NCI-H2107 treated with DMSO at 0.1 percent for 48 hours (cell line): ENCODE measurements around the gene ZNF343.

ENCODE experiments used
- DNase-seq: peaks from one replicate; lab custom pipeline; 2025; ENCODE audit not compliant: unreplicated experiment; lab: John Stamatoyannopoulos, UW

Gene ZNF343

GRCh38 chr20:2475850-2476741 is 32.6 kb downstream of the ZNF343 start:
- DNase-seq: no peak

GRCh38 chr20:2473516-2473915 is 35.2 kb downstream of the ZNF343 start:
- DNase-seq: no peak

DNA sequence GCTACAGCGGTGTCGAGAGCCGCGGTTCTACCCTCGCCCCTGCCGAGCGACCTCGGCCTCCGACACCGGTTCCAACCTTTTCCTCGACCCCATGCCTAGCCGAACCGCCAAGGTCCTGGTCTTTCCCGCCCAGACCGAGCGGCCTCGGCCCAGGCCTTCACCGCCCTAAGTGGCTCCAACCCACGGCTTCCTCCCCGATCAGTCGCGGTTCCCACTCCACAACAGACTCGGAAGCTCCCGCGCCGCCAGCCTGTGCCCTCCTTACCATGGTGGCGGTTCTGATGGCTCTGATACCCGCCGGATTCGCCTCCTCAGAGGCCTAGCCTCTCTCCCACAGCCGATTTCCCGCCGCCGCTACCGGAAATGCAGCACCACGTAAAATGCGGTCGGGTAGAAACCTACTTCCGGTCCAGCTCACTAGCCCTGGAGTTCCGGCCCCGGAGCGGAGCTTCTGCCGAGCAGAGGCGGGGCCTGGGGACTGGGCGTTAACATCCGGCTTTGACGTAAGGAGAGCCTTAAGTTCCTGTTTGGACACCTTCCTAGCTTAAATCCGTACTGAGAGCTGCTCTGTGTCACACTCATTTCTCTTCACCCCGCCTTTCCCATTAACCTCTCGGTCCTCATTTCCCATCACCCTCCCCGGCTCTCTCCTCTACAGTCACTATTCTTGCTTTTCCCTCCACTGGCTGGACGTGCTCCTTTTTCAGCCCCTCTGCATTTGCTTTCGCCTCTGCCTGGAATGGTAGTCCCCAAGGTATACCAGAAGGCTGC is 38.1 kb downstream of the ZNF343 start, which contains the start of gene SNRPB:
Gene SNRPB, minus strand, starts transcription at position 367 of the 771 bp plus-strand sequence. Its CDS starts 99 bp downstream, at position 268.
- peak; percentile 86 for DNase-seq

DNA sequence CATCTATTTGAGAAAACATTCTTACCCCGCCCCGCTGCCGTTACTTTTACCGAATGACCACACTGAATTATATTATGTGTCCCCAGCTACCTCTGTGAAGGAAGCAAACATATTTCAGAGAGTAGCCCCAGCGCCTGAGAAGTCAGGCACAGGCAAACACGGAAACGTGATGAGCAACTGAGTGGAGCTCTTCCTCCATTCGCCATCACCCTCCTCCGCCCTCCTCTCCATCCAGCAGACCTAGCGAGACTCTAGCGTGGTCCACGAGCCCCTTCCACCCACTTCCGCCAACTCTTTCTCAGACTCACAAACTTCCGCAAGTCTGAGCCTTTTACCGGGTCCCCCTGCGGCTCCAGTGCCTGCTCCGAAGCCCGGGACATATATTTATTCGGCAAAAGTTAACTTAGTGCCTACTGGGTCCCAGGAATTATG is 38.7 kb downstream of the ZNF343 start:
- peak; percentile 9 for DNase-seq

DNA sequence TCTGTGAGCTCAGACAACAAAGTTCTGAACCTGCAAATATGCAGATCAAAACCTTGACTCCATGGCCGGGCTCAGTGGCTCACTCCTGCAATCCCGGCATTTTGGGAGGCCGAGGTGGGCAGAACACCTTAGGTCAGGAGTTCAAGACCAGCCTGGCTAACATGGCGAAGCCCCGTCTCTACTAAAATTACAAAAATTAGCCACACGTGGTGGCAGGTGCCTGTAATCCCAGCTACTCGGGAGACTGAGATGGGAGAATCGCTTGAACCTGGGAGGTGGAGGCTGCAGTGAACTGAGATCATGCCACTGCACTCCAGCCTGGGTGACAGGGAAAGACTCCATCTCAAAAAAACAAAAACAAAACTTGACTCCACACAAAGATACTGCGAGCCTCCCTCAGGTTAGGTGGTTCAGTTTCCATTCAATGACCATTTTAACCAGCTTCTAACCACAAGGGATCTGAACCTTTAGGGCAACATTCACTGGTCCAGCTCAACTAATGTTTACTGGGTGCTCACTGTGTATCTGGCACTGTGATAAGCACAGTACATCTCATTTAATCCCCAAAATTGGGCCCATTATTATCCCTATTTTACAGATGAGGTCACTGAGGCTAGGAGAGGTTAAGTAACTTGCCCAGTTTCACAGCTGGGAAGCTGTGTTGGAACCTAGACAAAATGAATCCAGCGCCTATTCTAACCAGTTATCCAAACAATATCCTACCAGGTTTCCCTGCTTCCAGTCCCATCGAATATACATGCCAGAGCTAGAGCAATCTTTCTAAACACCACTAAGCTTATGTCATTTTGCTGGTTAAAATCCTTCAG is 39.9 kb downstream of the ZNF343 start:
- DNase-seq: no peak

GRCh38 chr20:2467412-2467811 is 41.3 kb downstream of the ZNF343 start:
- DNase-seq: no peak

DNA sequence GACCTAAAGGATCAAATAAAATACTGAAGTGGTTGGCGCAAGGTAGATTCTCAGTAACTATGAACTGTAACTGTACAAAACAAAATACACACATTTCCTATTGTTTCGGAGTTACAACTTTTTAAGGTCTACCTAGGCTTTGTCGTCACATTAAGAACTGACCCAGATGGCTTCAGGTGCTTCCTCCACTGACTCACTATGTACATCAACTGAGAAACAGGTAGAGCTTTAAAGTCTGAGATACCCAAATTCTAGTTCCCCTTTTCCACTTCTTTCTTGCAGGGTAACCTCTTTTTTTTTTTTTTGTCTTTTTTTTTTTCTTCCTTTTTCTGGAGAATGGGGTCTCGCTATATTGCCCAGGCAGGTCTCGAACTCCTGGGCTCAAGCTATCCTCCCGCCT is 43.6 kb downstream of the ZNF343 start:
- DNase-seq: no peak

GRCh38 chr20:2463616-2464365 is 44.9 kb downstream of the ZNF343 start:
- DNase-seq: no peak

GRCh38 chr20:2462484-2462883 is 46.2 kb downstream of the ZNF343 start:
- no peak for DNase-seq

DNA sequence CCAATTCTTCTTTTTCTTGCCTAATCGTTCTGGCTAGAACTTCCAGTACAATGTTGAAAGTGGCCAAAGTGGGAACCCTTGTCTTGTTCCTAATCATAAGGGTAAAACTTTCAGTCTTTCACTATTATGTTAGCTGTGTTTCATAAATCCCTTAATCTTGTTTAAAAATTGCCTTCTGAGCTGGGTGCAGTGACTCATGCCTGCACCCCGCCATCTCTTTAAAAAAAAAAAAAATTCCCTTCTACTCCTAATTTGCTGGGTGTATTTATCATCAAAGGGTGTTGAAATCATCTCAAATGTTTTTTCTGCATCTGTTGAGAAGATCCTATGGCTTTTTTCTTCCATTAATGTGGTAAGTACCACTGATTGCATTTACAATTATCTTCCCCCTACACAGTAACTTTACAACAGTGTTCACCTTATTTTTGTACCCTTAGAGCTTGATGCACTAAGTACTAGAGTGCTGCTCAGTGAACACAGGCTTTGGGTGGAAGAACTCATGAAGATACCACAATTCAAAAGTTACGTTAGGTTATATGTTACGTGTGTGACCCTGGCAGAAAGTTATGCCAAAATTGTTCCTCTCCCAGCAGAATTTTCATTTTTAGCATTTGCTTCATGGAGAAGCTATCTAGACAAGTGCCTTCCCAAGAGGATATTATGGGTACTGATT is 47.8 kb downstream of the ZNF343 start:
- no peak for DNase-seq

DNA sequence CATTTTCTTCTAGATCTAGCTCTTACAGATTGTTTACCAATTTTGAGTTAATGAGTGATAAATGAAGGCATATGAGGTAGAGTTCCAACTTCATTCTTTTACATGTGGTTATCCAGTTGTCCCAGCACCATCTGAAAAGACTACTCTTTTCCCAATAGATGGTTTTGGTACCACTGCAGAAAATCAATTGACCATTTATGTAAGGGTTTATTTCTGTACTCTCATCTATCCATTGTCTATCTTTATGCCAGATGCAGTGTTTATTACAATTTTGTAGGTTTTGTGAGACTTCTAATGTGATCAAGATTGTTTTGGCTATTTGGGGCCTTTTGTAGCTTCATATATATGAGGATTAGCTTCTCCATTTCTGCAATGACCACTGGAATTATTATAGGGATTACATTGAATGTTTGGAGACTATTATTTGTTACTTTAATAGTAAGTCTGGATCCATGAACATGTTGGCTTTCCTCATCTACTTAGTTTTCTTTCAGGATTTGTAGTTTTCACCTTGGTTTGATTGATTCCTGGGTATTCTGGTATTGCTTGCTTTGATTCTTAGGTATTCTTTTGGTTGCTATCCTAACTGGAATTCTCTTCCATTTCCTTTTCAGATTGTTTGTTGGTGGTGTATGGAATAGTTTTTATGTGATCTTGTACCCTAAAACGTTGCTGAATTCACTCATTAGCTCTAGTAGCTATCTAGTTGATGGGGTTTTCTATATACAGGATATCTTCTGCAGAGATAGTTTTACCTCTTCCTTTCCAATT is 48.5 kb downstream of the ZNF343 start:
- no peak for DNase-seq

DNA sequence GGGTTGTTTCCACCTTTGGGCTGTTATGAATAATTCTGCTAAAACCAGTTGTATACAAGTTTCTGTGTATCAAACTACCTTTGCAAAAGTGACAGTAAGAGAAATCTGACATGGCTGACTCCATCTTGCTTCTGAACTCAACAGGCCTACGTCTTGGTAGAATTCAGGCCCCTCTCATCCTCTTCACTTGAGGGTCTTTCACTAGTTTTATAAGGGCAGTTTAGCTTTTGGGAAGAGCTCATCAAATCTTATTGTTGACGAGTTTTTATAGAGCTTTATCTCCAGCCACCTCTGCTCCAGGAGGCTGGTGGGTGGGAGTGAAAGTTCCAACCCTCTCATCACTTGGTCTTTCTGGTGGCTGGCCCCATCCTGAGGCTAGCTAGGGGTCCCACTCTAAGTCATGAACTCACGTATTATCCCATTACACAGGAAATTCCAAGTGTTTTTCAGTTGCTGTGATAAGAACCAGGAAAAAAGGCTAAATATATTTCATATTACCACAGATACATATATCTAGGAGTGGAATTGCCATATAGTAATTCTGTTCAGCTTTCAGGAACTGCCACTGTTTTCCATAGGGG is 49.7 kb downstream of the ZNF343 start:
- DNase-seq: no peak

DNA sequence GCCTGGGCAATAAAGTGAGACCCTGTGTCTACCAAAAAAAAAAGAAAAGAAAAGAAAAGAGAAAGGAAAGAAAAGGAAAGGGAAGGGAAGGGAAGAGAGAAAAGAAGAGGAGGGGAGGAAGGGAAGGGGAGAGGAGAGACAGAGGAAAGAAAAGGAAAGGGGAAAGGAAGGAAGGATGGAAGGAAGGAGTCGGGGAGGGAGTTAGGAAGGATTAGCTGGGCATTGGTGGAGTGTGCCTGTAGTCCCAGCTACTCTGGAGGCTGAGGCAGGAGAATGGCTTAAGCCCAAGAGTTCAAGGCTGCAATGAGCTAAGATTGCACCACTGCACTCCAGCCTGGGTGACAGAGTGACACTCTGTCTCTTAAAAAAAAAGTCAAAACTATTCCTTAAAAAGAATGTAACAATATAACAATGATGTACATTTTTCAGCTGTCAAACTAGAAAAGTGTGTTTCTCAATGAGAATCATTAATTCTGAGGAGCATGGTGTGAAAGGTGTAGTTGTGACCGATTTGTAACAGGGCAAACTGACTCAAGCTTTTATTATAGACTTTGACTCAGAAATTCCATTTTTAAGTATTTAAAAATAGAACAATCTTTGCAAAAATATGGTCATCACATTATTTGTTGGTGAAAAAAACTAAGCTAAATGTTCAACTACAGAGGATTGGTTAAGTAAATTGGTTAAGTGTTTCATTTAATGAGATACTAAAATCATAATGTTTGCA is 52.8 kb downstream of the ZNF343 start:
- no peak for DNase-seq

DNA sequence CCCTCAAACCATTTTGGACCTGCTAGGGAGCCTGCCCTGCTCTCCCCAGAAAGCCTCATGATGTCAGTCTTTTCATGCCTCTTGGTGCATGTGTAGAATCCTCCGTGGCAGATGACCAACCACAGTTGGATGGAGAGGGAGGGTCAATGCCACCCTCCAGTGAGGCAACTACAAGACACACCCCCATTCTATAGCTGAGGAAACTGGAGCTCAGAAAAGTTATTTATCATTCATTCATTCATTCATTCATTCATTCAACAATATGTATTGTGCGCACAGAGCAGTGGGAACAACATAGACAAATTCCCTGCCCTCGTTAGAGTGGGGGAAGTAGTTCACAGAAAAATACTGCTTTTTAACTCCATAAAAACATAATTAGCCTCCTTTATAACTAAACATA is 54.9 kb downstream of the ZNF343 start:
- no peak for DNase-seq

GRCh38 chr20:2451939-2452732 is 56.6 kb downstream of the ZNF343 start:
- peak; percentile 7 for DNase-seq

- DNase-seq: no peak
These were observed 57.3 kb downstream of the ZNF343 start for GRCh38 chr20:2451422-2451821.

- no peak for DNase-seq
These were observed 59.3 kb downstream of the ZNF343 start for GRCh38 chr20:2449386-2449785.
